Measurements from ENCODE around the gene SMIM7.

SMIM7 gene

DNA sequence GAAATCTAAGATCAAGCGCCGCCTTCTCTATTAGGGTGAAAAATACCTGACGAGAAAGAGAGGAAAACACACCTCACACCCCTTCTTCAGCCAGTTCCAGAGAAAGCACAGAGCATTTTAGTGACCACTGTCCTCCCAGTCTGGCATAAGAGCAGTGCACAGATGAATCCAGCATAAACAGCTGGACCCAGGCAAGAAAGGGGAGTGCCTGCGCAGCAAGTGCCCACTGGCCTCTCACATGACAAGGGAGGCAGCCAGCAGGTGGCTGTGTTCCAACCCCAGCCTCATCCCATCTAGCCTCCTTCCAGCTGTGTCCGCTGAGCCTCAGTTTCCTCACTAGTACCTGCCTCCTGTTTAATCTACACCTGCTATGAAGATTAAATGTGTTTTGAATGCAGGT, 39.9 kb downstream of the SMIM7 start:
- no peak for DNase-seq

DNA sequence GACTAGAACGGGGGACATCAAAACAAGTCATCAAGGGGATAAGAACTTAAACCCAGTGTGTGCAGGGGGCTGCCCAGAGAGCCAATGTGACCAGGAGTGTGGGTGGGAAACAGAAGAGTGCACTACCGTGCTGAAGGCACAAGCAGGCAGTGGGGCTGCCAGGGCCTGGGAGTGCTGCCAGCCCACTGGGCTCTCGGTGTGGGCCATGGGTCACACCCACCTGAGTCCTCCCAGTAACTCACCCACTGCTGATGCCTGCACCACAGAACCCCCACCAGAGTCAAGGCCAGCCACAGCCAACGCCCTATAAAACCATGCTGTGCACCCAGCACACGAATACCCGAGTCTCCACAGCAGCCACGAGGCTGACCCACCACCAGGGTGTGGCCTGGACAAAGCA, 40.5 kb downstream of the SMIM7 start:
- DNase-seq: no peak

DNA sequence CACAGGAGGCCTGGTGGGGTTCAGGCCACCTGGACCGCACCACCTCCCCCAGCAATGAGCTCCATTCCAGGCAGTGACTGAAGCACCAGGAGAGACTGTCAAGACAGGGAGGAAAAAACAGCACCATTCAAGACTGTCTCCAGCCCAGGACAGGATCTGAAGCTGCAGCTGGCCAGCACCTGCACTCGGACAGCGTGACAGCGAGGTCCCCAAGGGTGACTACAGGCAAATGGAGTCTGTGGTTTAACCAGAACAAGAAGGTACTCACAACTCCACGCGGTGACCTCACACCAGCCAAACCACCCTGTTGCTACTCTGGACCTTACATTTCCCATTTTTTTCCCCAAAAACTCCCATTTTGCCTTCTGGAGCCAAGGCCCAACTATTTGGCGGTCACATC, 41.7 kb downstream of the SMIM7 start:
- DNase-seq: no peak

GRCh38 chr19:16615808-16616207, 44.1 kb downstream of the SMIM7 start:
- no peak for DNase-seq

GRCh38 chr19:16614941-16615340, 45.0 kb downstream of the SMIM7 start:
- no peak for DNase-seq

GRCh38 chr19:16613841-16614240, 46.1 kb downstream of the SMIM7 start:
- DNase-seq: no peak

GRCh38 chr19:16612636-16613035, 47.3 kb downstream of the SMIM7 start:
- DNase-seq: no peak

GRCh38 chr19:16611121-16611520, 48.8 kb downstream of the SMIM7 start:
- DNase-seq: no peak

DNA sequence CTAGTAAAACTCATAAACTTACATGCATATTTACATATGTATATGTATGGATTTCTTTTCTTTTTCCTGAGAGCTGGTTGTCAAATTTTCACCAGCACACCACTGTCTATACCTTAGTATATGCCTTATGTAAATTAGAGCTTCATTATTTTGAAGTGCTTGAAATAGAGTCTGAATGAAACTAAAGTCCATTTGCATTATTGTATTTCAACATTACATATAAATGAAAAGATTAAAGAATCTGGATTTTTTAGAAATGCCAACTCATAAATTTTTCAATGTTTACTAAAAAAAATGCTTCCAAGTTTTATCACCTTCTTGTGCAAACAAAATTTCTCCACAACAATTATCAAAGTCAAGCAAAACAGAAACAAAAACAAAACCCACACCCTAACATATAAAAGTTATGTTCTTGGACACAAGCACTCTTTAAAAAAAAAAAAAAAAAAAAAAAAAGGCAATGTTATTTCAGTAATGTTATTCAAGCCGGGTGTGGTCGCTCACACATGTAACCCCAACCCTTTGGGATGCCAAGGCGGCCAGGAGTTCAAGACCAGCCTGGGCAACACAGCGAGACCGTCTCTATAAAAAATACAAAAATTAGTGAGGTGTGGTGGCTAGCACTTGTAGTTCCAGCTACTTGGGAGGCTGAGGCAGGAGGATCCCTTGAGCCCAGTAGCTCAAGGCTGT, 50.3 kb downstream of the SMIM7 start:
- no peak for DNase-seq

DNA sequence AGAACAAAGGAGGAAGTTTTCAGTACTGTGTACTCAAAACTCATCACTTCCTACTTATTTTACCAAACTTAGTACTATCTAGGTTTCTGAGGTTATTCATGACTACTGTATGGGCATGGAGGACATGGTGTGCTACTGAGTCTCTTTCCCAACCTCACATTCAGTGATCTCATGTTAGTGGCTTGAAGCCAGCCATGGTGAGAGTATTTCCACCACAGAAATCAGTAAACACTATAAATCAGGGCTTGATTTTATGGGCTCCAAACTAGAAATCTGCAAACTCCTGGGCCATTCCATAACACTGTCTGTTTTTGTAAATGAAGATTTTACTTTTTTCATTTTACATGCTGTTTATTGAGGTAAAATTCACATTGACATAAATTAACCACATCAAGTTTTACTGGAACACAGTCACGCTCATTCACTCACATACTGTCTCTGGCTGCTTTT, 51.6 kb downstream of the SMIM7 start:
- no peak for DNase-seq

GRCh38 chr19:16607819-16608218, 52.1 kb downstream of the SMIM7 start:
- DNase-seq: no peak

DNA sequence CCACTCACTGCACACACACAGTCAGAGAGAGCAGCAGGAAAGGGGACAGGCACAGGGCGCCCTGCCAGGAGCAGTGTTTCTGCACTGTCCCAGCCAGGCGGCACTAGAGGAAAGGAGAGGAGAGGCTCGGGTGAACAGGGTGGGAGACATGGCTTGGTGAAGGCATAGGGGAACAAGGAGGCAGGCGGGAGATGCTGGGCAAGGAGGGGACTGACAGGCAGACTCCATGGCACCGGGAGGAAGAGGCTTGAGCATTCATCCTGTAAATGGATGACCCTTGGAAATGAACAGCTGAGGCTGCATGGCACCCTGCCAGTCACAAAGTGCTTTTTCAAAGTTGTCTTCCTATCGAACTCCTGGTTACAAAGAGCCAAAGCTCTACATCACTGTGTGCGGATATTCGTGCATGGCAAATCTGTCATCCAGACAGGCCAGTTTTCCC, 54.4 kb downstream of the SMIM7 start:
- no peak for DNase-seq

- DNase-seq: no peak
Observed at GRCh38 chr19:16605115-16605514, 54.8 kb downstream of the SMIM7 start.

DNA sequence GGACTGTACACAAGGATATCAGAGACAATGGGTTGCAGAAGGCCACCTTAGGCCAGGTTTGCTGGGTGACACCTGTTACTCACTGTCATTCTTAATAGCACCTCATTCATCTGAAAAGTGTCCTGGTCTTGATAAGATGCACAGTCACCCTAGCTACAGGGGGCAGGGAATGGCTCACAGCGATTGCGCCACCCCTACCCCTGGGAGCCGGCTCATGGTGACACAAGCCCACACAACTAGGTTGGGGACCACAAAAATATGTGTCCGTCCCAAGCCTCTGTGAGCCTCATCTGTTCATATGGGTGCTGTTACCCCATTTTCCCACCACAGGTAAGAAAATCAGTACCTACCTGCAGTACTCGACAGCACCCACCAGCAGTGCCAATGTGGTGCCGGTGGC, 55.3 kb downstream of the SMIM7 start:
- DNase-seq: no peak

GRCh38 chr19:16603090-16603489, 56.9 kb downstream of the SMIM7 start:
- no peak for DNase-seq

DNA sequence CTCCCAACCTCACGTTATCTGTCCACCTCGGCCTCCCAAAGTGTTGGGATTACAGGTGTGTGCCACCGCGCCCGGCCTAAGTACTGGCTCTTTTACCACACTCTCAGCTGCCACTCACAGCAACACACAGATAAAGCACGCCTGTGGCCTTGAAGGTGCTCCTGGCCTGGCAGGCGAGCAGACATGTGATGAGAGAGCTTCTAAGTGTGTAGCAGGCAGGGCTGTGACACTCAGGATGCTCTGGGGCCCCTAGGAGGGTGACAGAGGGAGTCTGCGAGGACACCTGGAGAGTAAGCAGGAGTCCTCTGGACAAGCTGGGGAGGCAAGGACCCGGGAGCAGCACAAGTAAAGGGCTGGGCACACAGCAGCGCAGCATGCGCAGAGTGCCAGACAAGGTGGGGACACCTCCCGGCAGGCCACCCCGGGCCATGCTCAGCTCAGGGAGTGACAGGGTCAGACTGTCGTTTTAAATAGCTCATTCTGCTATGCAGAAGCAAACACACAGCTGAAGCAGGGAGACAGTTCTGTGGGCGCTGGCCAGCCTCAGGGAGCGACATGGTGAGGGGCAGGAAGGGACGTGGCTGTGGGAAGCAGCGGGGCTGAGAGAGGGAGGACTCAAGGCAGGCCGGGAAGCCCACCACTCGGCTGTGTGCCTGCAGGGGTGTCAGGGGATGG, 58.4 kb downstream of the SMIM7 start:
- no peak for DNase-seq

DNA sequence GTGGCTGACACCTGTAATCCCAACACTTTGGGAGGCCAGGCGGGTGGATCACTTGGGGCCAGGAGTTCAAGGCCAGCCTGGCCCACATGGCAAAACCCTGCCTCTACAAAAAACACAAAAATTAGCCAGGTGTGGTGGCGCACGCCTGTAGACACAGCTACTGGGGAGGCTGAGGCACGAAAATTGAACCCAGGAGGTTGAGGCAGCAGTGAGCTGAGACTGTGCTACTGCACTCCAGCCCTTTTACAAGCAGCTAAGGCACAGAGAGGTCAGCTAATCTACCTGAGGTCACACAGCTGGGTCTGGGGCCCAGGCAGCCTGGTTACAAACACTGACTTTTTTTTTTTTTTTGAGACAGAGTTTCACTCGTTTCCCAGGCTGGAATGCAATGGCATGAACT, 59.1 kb downstream of the SMIM7 start:
- no peak for DNase-seq

GRCh38 chr19:16599655-16600346, 60.1 kb downstream of the SMIM7 start:
- DNase-seq: no peak

DNA sequence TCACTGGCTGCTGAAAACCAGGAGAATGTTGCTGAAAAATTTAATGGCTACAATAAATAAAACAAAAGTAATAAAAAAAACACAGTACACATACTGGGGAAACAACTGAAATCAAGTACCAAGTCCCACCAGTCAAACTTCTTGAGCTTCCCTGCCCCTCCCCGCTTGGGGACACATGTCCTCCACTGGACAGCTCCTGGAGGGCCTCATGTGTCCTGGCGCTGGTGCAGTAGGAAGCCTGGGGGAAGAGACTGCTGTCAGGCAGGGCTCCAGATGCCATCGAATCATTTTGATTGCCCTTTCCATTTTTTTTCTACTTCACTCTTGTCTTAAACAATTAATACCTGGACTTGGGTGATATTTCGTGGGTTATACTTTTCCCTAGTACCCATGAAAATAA, 61.1 kb downstream of the SMIM7 start:
- no peak for DNase-seq

DNA sequence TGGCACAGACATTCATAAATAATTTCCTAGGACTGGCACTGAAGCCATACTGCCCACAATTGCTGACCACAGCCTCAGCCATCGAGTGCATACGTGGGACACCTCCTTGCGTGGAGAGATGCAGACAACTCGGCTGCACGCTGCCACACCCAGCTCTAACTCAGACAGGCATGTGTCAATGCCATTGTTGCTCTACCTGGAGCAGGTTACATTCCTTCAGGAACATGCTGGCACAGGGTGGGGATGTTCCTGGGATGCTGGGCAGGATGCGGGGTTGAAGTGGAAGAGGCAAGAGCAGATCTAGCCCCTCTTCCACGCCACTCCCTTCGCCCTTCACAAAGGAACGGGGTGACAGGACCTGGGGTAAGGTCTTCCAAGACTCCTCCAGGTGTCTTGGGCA, 63.5 kb downstream of the SMIM7 start:
- DNase-seq: no peak
